Measurements from ENCODE around the gene DUSP6. TPM values are rescaled to one million over a fixed set of nuclear protein-coding genes. Genes with fewer than 3 reads are reported as not detected.
A peak's percentile ranks its signal among the peaks of the same experiment; 100 is the strongest.

Gene DUSP6
- total RNA-seq, 3 donors from 2014 or later (not counting 1 experiment from before 2014, with no cell fraction given): 52.2 to 222 (median 141) TPM

DNA sequence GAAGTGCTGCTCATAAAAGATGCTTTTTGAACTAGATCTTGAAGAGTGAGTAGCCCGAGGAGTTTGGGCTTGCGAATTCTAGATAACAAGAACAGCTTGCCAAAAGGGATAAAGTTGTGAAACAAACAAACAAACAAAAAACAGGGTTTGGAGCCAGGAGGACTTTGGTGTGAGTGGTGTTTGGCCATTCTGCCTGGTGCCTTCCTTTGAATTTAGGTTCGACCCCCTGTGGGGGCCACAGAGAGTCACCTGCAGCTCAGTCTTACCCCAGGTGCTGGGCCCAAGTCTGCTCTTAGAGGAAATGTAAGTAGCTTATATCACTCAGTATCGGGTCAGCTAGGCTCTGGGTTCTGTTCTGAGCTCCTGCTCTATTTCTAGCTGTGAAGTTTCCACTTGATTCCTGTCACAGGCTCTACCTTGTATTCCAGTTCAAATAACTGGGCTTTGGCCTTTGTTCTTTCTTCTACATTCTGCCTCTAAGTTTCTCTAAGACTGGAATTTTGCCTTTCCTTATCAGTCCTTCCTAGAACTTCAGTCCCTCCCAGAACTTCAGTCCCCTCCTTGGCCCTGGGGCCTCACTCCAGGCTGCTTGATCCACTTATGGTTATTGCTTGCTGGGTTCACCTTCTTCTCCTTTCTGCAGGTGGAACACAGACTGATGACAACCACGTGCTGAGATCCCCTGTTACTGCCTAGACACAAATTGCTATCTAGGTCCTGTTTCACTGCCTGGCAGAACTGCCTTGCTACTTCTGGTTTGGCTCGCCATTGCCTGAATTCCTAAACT is 20.5 kb upstream of the DUSP6 start:
- H3K9me3 Mint-ChIP-seq: no peaks in the 10 kb centered on the region
- Histone ChIP-seq H3K4me3 (ENCODE audit: low read length) (no peak overlapping the region), H3K27ac (ENCODE audit: low read length) (no peak overlapping the region), H3K36me3 (ENCODE audit: control insufficient read depth, insufficient read depth, low read length) (no peaks in the 10 kb centered on the region), H3K4me1 (ENCODE audit: control insufficient read depth, insufficient read depth, low read length) (peaks cover 11% of the 10 kb centered on the region), H3K9me3 (ENCODE audit: control insufficient read depth, insufficient read depth, low read length) (no peaks in the 10 kb centered on the region), H3K27me3 (ENCODE audit: control insufficient read depth, insufficient read depth, low read length) (no peaks in the 10 kb centered on the region)
- intact Hi-C loops (cut with micrococcal nuclease): no loop called here
- 89% methylated on average over 6 of the region's 6 CpGs for WGBS (ENCODE audit: insufficient coverage)
- ATAC-seq: no peak
- no peaks in the 10 kb centered on the region for H3K36me3 Mint-ChIP-seq
- peaks cover 24 to 27% of the 10 kb centered on the region in 2 donors for H3K4me1 Mint-ChIP-seq
- TF ChIP-seq, protein P1, sequence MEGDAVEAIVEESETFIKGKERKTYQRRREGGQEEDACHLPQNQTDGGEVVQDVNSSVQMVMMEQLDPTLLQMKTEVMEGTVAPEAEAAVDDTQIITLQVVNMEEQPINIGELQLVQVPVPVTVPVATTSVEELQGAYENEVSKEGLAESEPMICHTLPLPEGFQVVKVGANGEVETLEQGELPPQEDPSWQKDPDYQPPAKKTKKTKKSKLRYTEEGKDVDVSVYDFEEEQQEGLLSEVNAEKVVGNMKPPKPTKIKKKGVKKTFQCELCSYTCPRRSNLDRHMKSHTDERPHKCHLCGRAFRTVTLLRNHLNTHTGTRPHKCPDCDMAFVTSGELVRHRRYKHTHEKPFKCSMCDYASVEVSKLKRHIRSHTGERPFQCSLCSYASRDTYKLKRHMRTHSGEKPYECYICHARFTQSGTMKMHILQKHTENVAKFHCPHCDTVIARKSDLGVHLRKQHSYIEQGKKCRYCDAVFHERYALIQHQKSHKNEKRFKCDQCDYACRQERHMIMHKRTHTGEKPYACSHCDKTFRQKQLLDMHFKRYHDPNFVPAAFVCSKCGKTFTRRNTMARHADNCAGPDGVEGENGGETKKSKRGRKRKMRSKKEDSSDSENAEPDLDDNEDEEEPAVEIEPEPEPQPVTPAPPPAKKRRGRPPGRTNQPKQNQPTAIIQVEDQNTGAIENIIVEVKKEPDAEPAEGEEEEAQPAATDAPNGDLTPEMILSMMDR (IDR thresholded peaks at IDR 0.05): no peak
- H3K27me3 Mint-ChIP-seq (ENCODE audit: low read depth in 2 of 2): no peaks in the 10 kb centered on the region
- H3K4me3 Mint-ChIP-seq: no peak overlapping the region
- no peak for DNase-seq
- peak overlapping the region in 1 of 2 donors; percentile 25 for H3K27ac Mint-ChIP-seq

DNA sequence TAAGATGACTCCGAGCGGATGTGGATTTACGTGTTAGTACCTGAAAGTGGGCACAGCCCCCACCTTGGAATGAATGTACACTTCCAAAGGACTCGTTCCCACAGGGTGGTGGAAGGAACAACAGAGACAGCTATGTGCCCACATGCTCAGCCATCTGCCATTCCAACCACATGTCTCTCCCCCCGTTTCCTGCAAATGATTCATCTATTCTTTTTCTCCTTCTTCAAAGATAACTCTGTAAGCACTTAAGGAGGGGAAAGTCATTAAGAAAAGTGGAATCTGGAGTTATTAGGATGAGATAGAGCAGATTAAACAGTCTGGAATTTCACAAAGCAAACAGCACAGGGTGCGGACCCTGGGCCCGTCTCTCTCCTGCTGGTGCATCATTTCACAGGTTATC is 18.5 kb upstream of the DUSP6 start:
- no peak overlapping the region for H3K27ac ChIP-seq (ENCODE audit: low read length)
- H3K9me3 ChIP-seq (ENCODE audit: control insufficient read depth, insufficient read depth, low read length): no peaks in the 10 kb centered on the region
- H3K4me3 ChIP-seq (ENCODE audit: low read length): no peak overlapping the region
- peaks cover 8% of the 10 kb centered on the region for H3K4me1 ChIP-seq (ENCODE audit: control insufficient read depth, insufficient read depth, low read length)
- 81% methylated on average over 6 of the region's 7 CpGs for WGBS (ENCODE audit: insufficient coverage)
- no peaks in the 10 kb centered on the region for H3K36me3 ChIP-seq (ENCODE audit: control insufficient read depth, insufficient read depth, low read length)
- Mint-ChIP-seq H3K27me3 (ENCODE audit: low read depth in 2 of 2) (no peaks in the 10 kb centered on the region), H3K9me3 (no peaks in the 10 kb centered on the region), H3K4me1 (peaks cover 13 to 14% of the 10 kb centered on the region in 2 donors), H3K27ac (no peak overlapping the region), H3K36me3 (no peaks in the 10 kb centered on the region), H3K4me3 (no peak overlapping the region)
- H3K27me3 ChIP-seq (ENCODE audit: control insufficient read depth, insufficient read depth, low read length): no peaks in the 10 kb centered on the region
- ATAC-seq (no peak), DNase-seq (no peak)
- TF ChIP-seq, protein P1 (IDR thresholded peaks at IDR 0.05): no peak
- intact Hi-C loops (cut with micrococcal nuclease): no loop called here

DNA sequence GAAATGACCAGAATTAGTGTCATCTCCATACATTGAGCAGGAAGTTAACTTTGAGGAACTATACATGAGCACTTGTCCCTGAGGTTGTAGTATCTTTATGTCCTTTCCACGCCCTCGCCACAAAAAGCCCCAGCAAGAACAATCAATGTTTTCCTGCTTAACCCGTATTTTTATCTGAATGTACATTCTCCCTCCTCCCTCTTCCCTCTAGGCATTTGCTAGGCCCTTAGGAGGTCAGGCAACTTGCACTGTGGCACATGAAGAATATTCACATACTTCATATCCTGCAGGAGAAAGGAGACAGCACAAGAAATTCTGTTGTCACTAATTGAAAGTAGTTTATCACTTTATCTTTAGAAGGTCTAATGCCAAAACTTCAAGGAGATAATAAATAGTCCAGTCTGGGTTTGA is 18.1 kb upstream of the DUSP6 start:
- TF ChIP-seq, protein P1 (IDR thresholded peaks at IDR 0.05): no peak
- H3K27ac ChIP-seq (ENCODE audit: low read length): no peak overlapping the region
- H3K4me3 Mint-ChIP-seq: no peak overlapping the region

More for the DNA sequence above, 18.1 kb upstream of the DUSP6 start:
- H3K9me3 Mint-ChIP-seq: no peaks in the 10 kb centered on the region
- Histone ChIP-seq H3K27me3 (ENCODE audit: control insufficient read depth, insufficient read depth, low read length) (no peaks in the 10 kb centered on the region), H3K9me3 (ENCODE audit: control insufficient read depth, insufficient read depth, low read length) (no peaks in the 10 kb centered on the region), H3K36me3 (ENCODE audit: control insufficient read depth, insufficient read depth, low read length) (no peaks in the 10 kb centered on the region), H3K4me3 (ENCODE audit: low read length) (no peak overlapping the region), H3K4me1 (ENCODE audit: control insufficient read depth, insufficient read depth, low read length) (peaks cover 3% of the 10 kb centered on the region)
- DNase-seq (no peak), ATAC-seq (no peak)
- 62% methylated on average over 3 of the region's 3 CpGs for WGBS (ENCODE audit: insufficient coverage)
- H3K4me1 Mint-ChIP-seq: peaks cover 9 to 10% of the 10 kb centered on the region in 2 donors
- intact Hi-C loops (cut with micrococcal nuclease): no loop called here
- H3K27ac Mint-ChIP-seq: no peak overlapping the region
- no peaks in the 10 kb centered on the region for H3K36me3 Mint-ChIP-seq
- no peaks in the 10 kb centered on the region for H3K27me3 Mint-ChIP-seq (ENCODE audit: low read depth in 2 of 2)

Data from natural killer cell (primary cell).